ENCODE results near the gene PIP5K1C.

Gene PIP5K1C

GRCh38 chr19:3637621-3638020 is 62.6 kb downstream of the PIP5K1C start:
- DNase-seq (ENCODE audit: low read depth in 2 of 2): no peak
- no peak overlapping the region for H3K4me3 ChIP-seq (replicated peaks in 1 of 2; ENCODE audit: low read depth in 2 of 2, low read length in 2 of 2)
- TF ChIP-seq CTCF (IDR thresholded peaks at IDR 0.05; ENCODE audit: low read depth, low read length): no peak

GRCh38 chr19:3636962-3637361 is 63.3 kb downstream of the PIP5K1C start:
- no peak overlapping the region for H3K4me3 ChIP-seq (replicated peaks in 1 of 2; ENCODE audit: low read depth in 2 of 2, low read length in 2 of 2)
- no peak for DNase-seq (ENCODE audit: low read depth in 2 of 2)
- TF ChIP-seq CTCF (IDR thresholded peaks at IDR 0.05; ENCODE audit: low read depth, low read length): no peak

DNA sequence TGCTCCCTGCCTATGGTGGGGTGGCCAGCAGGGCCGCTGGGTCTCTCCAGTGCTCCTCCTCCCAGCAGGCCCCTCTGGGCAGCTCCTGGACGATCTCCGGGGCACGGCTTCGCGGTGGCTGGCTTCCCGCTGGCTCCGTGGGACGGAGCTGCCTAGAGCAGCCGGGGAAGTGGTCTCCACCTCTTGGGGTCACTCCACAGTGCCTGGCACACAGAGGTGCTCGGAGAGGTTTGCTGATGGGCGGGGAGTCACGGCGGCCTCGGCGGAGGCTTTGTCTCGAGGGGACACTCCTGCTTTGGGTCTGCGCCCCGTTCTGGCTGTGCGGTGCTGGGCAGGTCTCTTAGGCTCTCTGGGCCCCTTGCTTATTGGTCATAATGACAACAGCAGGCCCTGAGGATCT is 63.8 kb downstream of the PIP5K1C start:
- H3K4me3 ChIP-seq (replicated peaks in 1 of 2; ENCODE audit: low read depth in 2 of 2, low read length in 2 of 2): no peak overlapping the region
- no peak for TF ChIP-seq CTCF (IDR thresholded peaks at IDR 0.05; ENCODE audit: low read depth, low read length)
- DNase-seq (ENCODE audit: low read depth in 2 of 2): no peak

DNA sequence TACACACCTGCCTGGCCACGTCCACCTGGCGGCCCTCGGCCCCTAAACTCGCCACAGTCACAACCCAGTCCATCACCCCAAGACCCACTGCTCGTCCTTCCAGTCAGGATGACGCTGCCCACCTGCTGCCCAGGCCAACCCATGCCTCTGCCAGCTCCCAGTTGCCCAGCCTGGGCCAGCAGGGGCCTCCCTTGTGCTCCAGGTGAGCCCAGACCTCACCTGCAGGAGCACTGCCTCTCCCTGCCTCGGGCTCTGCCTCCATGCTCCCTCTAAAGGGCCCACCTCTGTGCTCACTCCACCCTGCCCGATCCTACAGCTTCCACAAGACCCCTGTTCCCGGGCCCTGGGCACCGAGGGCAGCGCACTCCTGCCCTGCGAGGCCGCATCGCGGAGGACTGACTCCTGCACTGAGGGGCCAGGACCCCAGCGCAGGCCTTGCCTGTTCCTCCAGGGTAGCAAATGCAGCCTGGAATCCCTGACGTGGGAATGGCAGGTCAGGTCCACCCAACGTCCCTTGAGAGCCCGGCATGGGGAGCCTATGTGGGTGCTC is 65.7 kb downstream of the PIP5K1C start:
- no peak for DNase-seq (ENCODE audit: low read depth in 2 of 2)
- H3K4me3 ChIP-seq (replicated peaks in 1 of 2; ENCODE audit: low read depth in 2 of 2, low read length in 2 of 2): no peak overlapping the region
- TF ChIP-seq CTCF (IDR thresholded peaks at IDR 0.05; ENCODE audit: low read depth, low read length): no peak

DNA sequence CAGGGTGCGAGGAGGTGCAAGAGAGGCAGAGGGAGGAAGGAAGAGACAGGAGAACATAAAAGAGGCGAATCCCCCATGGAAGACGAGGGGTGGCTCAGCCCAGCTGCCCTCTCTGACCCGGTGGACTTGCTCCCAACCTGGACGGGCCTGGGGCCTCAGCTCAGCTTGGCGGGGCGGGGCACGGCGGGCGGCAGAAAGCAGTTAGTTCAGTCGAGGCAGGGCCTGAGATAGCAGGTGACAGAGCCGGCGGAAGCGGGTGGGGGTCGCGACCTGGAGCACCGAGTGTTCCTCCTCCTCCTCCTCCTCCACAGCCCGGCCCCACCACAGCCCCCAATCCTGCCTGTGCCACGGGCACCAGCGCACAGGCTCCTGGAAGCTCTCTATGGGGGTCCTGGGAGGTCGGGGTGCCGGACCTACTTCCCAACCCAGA is 66.7 kb downstream of the PIP5K1C start:
- DNase-seq (ENCODE audit: low read depth in 2 of 2): no peak
- no peak overlapping the region for H3K4me3 ChIP-seq (replicated peaks in 1 of 2; ENCODE audit: low read depth in 2 of 2, low read length in 2 of 2)
- TF ChIP-seq CTCF (IDR thresholded peaks at IDR 0.05; ENCODE audit: low read depth, low read length): no peak

DNA sequence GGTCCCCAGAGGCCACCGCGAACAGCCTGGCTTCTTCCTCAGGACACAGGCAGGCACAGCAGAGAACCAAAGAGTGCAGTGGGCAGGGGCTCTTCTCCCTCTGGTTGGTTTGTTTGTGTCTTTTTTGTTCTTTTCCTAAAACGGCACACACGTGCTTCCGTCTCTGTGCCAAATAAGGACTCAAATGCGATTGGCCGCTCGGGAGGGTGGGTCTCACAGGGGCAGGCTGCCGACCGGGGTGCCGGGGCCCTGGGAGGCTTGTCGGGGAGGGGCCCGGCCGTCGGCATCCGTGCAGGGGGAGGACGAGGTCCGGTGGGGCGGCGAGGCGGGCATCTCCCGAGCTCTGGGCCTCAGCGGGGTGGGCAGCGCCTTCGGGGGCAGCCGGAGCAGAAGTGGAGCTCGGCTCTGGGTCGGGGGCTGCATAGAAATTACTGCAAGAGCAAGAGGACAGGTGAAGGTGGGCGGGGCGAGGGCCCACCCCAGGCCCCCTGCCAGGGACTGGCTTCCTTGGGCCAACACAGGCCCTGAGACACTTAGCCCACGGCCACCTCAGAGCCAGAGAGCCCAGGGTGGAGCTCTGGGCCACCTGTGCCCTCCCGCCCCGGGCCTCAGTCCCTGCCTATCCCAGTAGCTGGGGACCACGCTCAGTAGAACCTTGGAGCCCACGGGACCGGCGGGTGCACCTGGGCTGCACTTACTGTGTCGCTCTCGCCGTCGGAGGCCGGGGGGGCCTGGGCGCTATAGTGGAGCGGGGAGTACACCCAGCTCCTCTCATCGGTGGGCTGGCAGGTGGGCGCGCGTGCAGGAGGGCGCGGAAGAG is 67.3 kb downstream of the PIP5K1C start:
- DNase-seq (ENCODE audit: low read depth in 2 of 2): no peak
- H3K4me3 ChIP-seq (replicated peaks in 1 of 2; ENCODE audit: low read depth in 2 of 2, low read length in 2 of 2): no peak overlapping the region
- no peak for TF ChIP-seq CTCF (IDR thresholded peaks at IDR 0.05; ENCODE audit: low read depth, low read length)

Measured in cardiac fibroblast (primary cell).